ENCODE data around the gene TXN2. TPM values are rescaled to one million over a fixed set of nuclear protein-coding genes. Genes with fewer than 3 reads are reported as not detected.

The TXN2 gene
- total RNA-seq, 1 donor from 2014 or later: 54.2 TPM

GRCh38 chr22:36514766-36515165 lies 33.3 kb upstream of the TXN2 start:
- TF ChIP-seq CTCF (IDR thresholded peaks at IDR 0.05): no peak
- no peak for DNase-seq
- H3K36me3 ChIP-seq: peaks cover 100% of the 10 kb centered on the region
- H3K9me3 ChIP-seq: no peaks in the 10 kb centered on the region
- no peaks in the 10 kb centered on the region for H3K27me3 ChIP-seq
- no peak for ATAC-seq
- intact Hi-C loops (cut with DNase I): no loop called here
- no peaks in the 10 kb centered on the region for H3K4me1 ChIP-seq
- no peak overlapping the region for H3K27ac ChIP-seq
- H3K4me3 ChIP-seq: no peak overlapping the region

DNA sequence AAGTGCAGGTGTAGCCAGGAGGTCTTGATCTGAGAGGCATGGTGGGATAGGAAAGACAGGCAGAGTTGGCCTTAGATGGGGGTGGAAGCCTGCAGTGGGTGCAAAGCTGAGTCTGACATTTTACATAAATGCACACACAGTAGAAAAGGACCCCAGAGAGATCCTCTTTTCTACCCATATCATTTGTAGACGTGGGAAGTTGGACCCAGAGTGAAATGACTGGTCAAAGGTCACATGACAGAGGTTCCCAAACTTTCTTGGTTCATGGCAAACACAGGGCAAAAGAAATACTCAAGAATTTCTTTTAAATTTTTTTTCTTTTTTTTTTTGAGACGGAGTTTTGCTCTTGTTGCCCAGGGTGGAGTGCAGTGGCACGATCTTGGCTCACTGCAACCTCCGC lies 31.6 kb upstream of the TXN2 start:
- DNase-seq: no peak
- H3K4me1 ChIP-seq: no peaks in the 10 kb centered on the region
- no peak overlapping the region for H3K4me3 ChIP-seq
- no peaks in the 10 kb centered on the region for H3K9me3 ChIP-seq
- no peaks in the 10 kb centered on the region for H3K27me3 ChIP-seq
- no peak overlapping the region for H3K27ac ChIP-seq
- intact Hi-C loops (cut with DNase I): no loop called here
- ATAC-seq: no peak
- TF ChIP-seq CTCF (IDR thresholded peaks at IDR 0.05): no peak
- peaks cover 83% of the 10 kb centered on the region for H3K36me3 ChIP-seq

GRCh38 chr22:36512333-36512732 lies 30.9 kb upstream of the TXN2 start:
- no peaks in the 10 kb centered on the region for H3K27me3 ChIP-seq
- no peak for TF ChIP-seq CTCF (IDR thresholded peaks at IDR 0.05)
- DNase-seq (no peak), ATAC-seq (no peak)
- H3K9me3 ChIP-seq: no peaks in the 10 kb centered on the region
- no peak overlapping the region for H3K27ac ChIP-seq
- peaks cover 3% of the 10 kb centered on the region for H3K4me1 ChIP-seq
- no peak overlapping the region for H3K4me3 ChIP-seq
- intact Hi-C loops (cut with DNase I): no loop called here
- H3K36me3 ChIP-seq: peaks cover 76% of the 10 kb centered on the region

DNA sequence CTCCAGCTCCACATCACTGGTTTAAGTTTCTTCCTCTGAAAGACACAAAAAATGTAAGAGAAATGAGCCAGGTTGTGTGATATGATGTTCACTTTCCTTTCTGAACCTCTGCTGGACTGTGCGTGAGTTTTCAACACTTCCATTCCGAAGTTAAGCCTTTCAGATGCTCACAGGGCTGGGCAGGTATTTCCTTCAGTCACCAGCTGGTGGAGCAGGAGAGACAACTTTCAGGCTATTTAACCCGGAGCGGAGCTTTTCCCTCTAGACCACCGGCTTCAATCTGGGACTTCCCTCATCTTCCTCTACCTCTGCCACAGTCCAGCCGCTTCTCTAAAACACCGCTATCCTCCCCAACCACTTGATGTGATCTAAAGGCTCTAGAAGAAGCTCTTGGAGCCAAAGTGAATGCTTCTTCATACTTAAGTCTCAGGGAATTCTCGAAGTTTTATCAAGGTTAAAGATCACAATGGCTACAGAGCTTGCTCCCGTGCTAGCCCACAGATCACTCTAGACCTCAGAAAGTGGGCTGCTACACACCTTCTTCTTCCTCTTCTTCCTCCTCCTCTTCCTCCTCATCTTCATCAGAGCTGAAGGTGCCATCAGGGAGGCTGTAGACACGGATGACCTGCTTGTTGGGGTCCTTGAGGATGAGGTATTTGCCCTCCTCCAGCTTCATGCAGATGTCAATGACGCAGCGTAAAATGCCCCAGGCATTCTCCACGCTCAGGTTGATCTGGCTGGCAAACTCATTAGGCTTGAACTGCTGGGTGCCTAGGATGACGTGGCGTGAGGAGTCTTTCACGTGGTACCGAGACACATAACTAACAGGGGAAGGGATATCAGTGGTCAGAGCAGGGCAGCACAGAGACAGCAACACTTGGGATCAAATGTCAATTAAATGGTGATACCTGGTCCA lies 29.8 kb upstream of the TXN2 start:
- TF ChIP-seq CTCF (IDR thresholded peaks at IDR 0.05): peak; percentile 55
- ATAC-seq (peak; percentile 3), DNase-seq (no peak)
- Histone ChIP-seq H3K9me3 (no peaks in the 10 kb centered on the region), H3K4me1 (peaks cover 10% of the 10 kb centered on the region), H3K27ac (no peak overlapping the region), H3K4me3 (no peak overlapping the region), H3K27me3 (no peaks in the 10 kb centered on the region), H3K36me3 (peaks cover 65% of the 10 kb centered on the region)
- intact Hi-C loops (cut with DNase I): no loop called here

GRCh38 chr22:36510384-36510783 lies 28.9 kb upstream of the TXN2 start:
- ATAC-seq (peak; percentile 14), DNase-seq (no peak)
- peaks cover 57% of the 10 kb centered on the region for H3K36me3 ChIP-seq

More at GRCh38 chr22:36510384-36510783, 28.9 kb upstream of the TXN2 start:
- Histone ChIP-seq H3K27me3 (no peaks in the 10 kb centered on the region), H3K27ac (no peak overlapping the region), H3K4me1 (peaks cover 11% of the 10 kb centered on the region), H3K9me3 (no peaks in the 10 kb centered on the region), H3K4me3 (no peak overlapping the region)
- intact Hi-C loops (cut with DNase I): no loop called here
- TF ChIP-seq CTCF (IDR thresholded peaks at IDR 0.05): no peak
